ENCODE measurements around the gene BEND6. TPM values are rescaled to one million over a fixed set of nuclear protein-coding genes. Genes with fewer than 3 reads are reported as not detected.

The BEND6 gene
- total and polyA plus RNA-seq, 2 donors (not counting 1 experiment from before 2014, with no cell fraction given), result not detected

GRCh38 chr6:56995347-56995902 is 40.5 kb downstream of the BEND6 start:
- H3K4me1 ChIP-seq (ENCODE audit: control insufficient read depth in 2 of 2, insufficient read depth in 2 of 2, low read length in 2 of 2), result no peaks in the 10 kb centered on the region
- H3K27ac ChIP-seq (ENCODE audit: low read length in 2 of 2), result no peak overlapping the region
- H3K36me3 ChIP-seq (replicated peaks in 1 of 2; ENCODE audit: control extremely low read depth in 1 of 2, control insufficient read depth in 1 of 2, extremely low read depth in 1 of 2, insufficient read depth in 2 of 2, low read length in 1 of 2), result no peaks in the 10 kb centered on the region
- ATAC-seq (ENCODE audit: low read depth) (no peak), DNase-seq (no peak)
- WGBS (ENCODE audit: insufficient coverage), result 100% methylated on average over 1 of the region's 3 CpGs
- H2AFZ ChIP-seq (ENCODE audit: insufficient read depth, low read depth, low read length, poor library complexity, severe bottlenecking), result no peak overlapping the region
- H3K27me3 ChIP-seq (replicated peaks in 1 of 4; ENCODE audit: control extremely low read depth in 1 of 4, control insufficient read depth in 3 of 4, insufficient read depth in 4 of 4, low read length in 3 of 4), result peaks cover 0 to 4% (median 0%) of the 10 kb centered on the region in 4 experiments
- TF ChIP-seq CTCF (IDR thresholded peaks at IDR 0.05) (no peak), EZH2 (IDR thresholded peaks at IDR 0.05; ENCODE audit: borderline replicate concordance, insufficient read depth, low read depth, low read length, poor library complexity, severe bottlenecking) (no peak)
- H3K4me2 ChIP-seq (replicated peaks; ENCODE audit: low read depth, low read length, poor library complexity, severe bottlenecking), result no peak overlapping the region
- H3K4me3 ChIP-seq (ENCODE audit: control extremely low read depth in 1 of 5, extremely low read depth in 1 of 5, insufficient read depth in 1 of 5, low read depth in 2 of 5, low read length in 4 of 5), result no peak overlapping the region
- no peak overlapping the region for H3K9ac ChIP-seq (ENCODE audit: low read length)
- peaks cover 16% of the 10 kb centered on the region for H3K27me3 Mint-ChIP-seq
- H3K79me2 ChIP-seq (ENCODE audit: control insufficient read depth, insufficient read depth, low read length), result no peaks in the 10 kb centered on the region
- ChIA-PET CTCF (no interaction called here), POLR2A (no interaction called here)
- peaks cover 2% of the 10 kb centered on the region for H3K9me3 Mint-ChIP-seq (ENCODE audit: insufficient read depth)
- H3K9me3 ChIP-seq (ENCODE audit: control extremely low read depth in 1 of 3, control insufficient read depth in 2 of 3, insufficient read depth in 1 of 3, low read length in 2 of 3), result peaks cover 0 to 12% (median 5%) of the 10 kb centered on the region in 3 donors
- intact Hi-C loops (cut with micrococcal nuclease), result no loop called here
- no peak overlapping the region for H3K4me3 Mint-ChIP-seq
- no peaks in the 10 kb centered on the region for H4K20me1 ChIP-seq (ENCODE audit: control insufficient read depth, insufficient read depth, low read length, poor library complexity, severe bottlenecking)
- no peak overlapping the region for H3K27ac Mint-ChIP-seq
- no peaks in the 10 kb centered on the region for H3K4me1 Mint-ChIP-seq

DNA sequence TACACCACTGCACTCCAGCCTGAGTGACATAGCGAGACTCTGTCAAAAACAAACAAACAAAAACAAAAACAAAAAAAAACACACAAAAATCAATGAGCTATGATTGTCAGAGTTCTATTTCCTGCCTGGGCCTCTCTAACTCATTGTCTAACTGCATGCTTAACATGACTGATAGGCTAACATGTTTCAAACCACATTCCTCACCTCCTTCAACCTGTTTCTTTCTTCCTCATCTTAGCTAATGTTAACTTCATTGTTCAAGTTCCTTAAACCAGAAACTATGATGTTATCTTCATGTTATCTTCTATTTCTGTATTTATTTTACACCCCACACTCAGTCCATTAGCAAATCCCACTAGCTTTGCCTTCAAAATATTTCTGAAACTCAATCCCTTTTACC is 41.5 kb downstream of the BEND6 start:
- Histone ChIP-seq H3K27ac (ENCODE audit: low read length in 2 of 2) (no peak overlapping the region), H2AFZ (ENCODE audit: insufficient read depth, low read depth, low read length, poor library complexity, severe bottlenecking) (no peak overlapping the region), H3K9ac (ENCODE audit: low read length) (no peak overlapping the region), H3K4me1 (ENCODE audit: control insufficient read depth in 2 of 2, insufficient read depth in 2 of 2, low read length in 2 of 2) (no peaks in the 10 kb centered on the region), H4K20me1 (ENCODE audit: control insufficient read depth, insufficient read depth, low read length, poor library complexity, severe bottlenecking) (no peaks in the 10 kb centered on the region), H3K27me3 (replicated peaks in 1 of 4; ENCODE audit: control extremely low read depth in 1 of 4, control insufficient read depth in 3 of 4, insufficient read depth in 4 of 4, low read length in 3 of 4) (no peaks in the 10 kb centered on the region), H3K79me2 (ENCODE audit: control insufficient read depth, insufficient read depth, low read length) (no peaks in the 10 kb centered on the region), H3K36me3 (replicated peaks in 1 of 2; ENCODE audit: control extremely low read depth in 1 of 2, control insufficient read depth in 1 of 2, extremely low read depth in 1 of 2, insufficient read depth in 2 of 2, low read length in 1 of 2) (no peaks in the 10 kb centered on the region), H3K9me3 (ENCODE audit: control extremely low read depth in 1 of 3, control insufficient read depth in 2 of 3, insufficient read depth in 1 of 3, low read length in 2 of 3) (peaks cover 0 to 12% (median 5%) of the 10 kb centered on the region in 3 donors), H3K4me3 (ENCODE audit: control extremely low read depth in 1 of 5, extremely low read depth in 1 of 5, insufficient read depth in 1 of 5, low read depth in 2 of 5, low read length in 4 of 5) (no peak overlapping the region), H3K4me2 (replicated peaks; ENCODE audit: low read depth, low read length, poor library complexity, severe bottlenecking) (no peak overlapping the region)
- Mint-ChIP-seq H3K27ac (no peak overlapping the region), H3K4me1 (no peaks in the 10 kb centered on the region), H3K4me3 (no peak overlapping the region), H3K27me3 (peaks cover 16% of the 10 kb centered on the region), H3K9me3 (ENCODE audit: insufficient read depth) (peaks cover 2% of the 10 kb centered on the region)
- no CpG with 5 or more reads among the region's 1 CpG for WGBS (ENCODE audit: insufficient coverage)
- CTCF ChIA-PET, result no interaction called here
- intact Hi-C loops (cut with micrococcal nuclease), result no loop called here
- ATAC-seq (ENCODE audit: low read depth), result no peak
- TF ChIP-seq EZH2 (IDR thresholded peaks at IDR 0.05; ENCODE audit: borderline replicate concordance, insufficient read depth, low read depth, low read length, poor library complexity, severe bottlenecking), result no peak
- TF ChIP-seq CTCF (IDR thresholded peaks at IDR 0.05), result no peak
- POLR2A ChIA-PET, result no interaction called here
- DNase-seq, result no peak

All from B cell (primary cell).